Measurements from ENCODE around the gene VWA8. TPM values are rescaled to one million over a fixed set of nuclear protein-coding genes. Genes with fewer than 3 reads are reported as not detected.
A peak's percentile ranks its signal among the peaks of the same experiment; 100 is the strongest.

VWA8 gene
- total and polyA plus RNA-seq, 2 of the 13 experiments (the other 11 are each of a cell fraction or from before 2014, with no cell fraction given), result 9.1 to 17.3 TPM

GRCh38 chr13:41589434-41589833 lies 371.5 kb downstream of the VWA8 start:
- Histone ChIP-seq H3K4me3 (replicated peaks in 1 of 3; ENCODE audit: insufficient read depth in 1 of 3, low read depth in 2 of 3, low read length in 3 of 3) (no peak overlapping the region), H3K27me3 (ENCODE audit: control insufficient read depth in 1 of 2, insufficient read depth in 2 of 2, low read length in 2 of 2) (no peaks in the 10 kb centered on the region), H2AFZ (ENCODE audit: low read length) (no peak overlapping the region), H3K79me2 (ENCODE audit: insufficient read depth, low read length) (no peaks in the 10 kb centered on the region), H4K20me1 (ENCODE audit: insufficient read depth, low read length) (no peaks in the 10 kb centered on the region), H3K4me2 (ENCODE audit: low read depth, low read length) (no peak overlapping the region), H3K4me1 (ENCODE audit: insufficient read depth, low read length) (peaks cover 30% of the 10 kb centered on the region), H3K36me3 (replicated peaks in 1 of 2; ENCODE audit: control insufficient read depth in 1 of 2, insufficient read depth in 2 of 2, low read length in 2 of 2) (peaks cover 2 to 10% of the 10 kb centered on the region in 2 experiments; a peak in 3 of 5 replicates), H3K27ac (ENCODE audit: extremely low read length, insufficient read depth, low read length) (peak overlapping the region; percentile 35), H3K9me3 (ENCODE audit: low read length) (no peaks in the 10 kb centered on the region), H3K9ac (ENCODE audit: insufficient read depth, low read depth, low read length) (no peak overlapping the region)
- intact Hi-C loops (cut with micrococcal nuclease; ENCODE audit: unreplicated experiment) (no loop called here), in situ Hi-C loops (cut with HindIII; ENCODE audit: extremely low pct_ligation_motif_present, low pct_unique_long_range_greater_than_20kb) (no loop called here)
- BruUV-seq (replicated peaks), result no TSS peak
- ChIA-PET POLR2A (interaction anchor here (0.8 kb wide), 1 partner anchor 24 kb away, joined by 3 read pairs; no protein-coding TSS in a partner anchor), CTCF (ENCODE audit: low intra/inter-chr PET ratio, low total read pairs) (no interaction called here)
- DNase-seq (ENCODE audit: low spot score) (no peak), FAIRE-seq (no peak), ATAC-seq (no peak)
- TF ChIP-seq ZNF331 (CRISPR knock-in tag; IDR thresholded peaks at IDR 0.05), result peak; percentile 88
- TF ChIP-seq GTF2F1 (IDR thresholded peaks at IDR 0.05; ENCODE audit: low read length), result no peak
- TF ChIP-seq NFAT5 (CRISPR knock-in tag; IDR thresholded peaks at IDR 0.05), result no peak
- no peak for TF ChIP-seq NFRKB (IDR thresholded peaks at IDR 0.05)
- WGBS (ENCODE audit: low lambda C conversion rate), result 87% methylated on average over 3 of the region's 3 CpGs
